DND-41 (cell line): Measurements from ENCODE around the gene RASGRF2.

Experiments
- EZH2 ChIP-seq: IDR thresholded peaks from 3 replicates; pipeline ENCODE4 v1.6.1; 2012; ENCODE audit warnings: borderline replicate concordance, low read depth, mild to moderate bottlenecking, moderate library complexity, low read length, inconsistent platforms; ENCODE audit not compliant: severe bottlenecking
- TF ChIP-seq, protein P1 (sequence below): IDR thresholded peaks from 2 replicates; pipeline ENCODE4 v1.5.1; 2012; ENCODE audit warnings: borderline replicate concordance, low read length, moderate library complexity, mild to moderate bottlenecking; ENCODE audit not compliant: poor library complexity, severe bottlenecking; ENCODE audit errors: extremely low read depth

DNA sequence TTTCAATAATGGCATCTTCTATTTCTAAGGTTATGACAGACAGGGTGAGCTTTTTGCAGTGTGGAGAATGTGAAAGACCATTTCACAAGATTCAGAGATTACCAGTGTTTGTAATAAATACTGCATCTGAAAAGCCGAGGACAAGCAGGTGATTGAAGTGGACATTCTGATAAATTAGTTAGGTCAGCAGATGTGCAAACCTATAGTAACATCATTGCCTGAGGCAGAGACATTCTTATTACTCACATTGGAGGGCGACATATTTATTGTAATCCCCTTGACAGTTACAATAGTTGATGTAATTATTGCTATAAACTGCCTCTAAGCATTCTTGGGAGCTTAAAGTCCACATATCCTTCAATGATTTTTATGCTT lies 3.3 kb downstream of the RASGRF2 start:
- TF ChIP-seq, protein P1, sequence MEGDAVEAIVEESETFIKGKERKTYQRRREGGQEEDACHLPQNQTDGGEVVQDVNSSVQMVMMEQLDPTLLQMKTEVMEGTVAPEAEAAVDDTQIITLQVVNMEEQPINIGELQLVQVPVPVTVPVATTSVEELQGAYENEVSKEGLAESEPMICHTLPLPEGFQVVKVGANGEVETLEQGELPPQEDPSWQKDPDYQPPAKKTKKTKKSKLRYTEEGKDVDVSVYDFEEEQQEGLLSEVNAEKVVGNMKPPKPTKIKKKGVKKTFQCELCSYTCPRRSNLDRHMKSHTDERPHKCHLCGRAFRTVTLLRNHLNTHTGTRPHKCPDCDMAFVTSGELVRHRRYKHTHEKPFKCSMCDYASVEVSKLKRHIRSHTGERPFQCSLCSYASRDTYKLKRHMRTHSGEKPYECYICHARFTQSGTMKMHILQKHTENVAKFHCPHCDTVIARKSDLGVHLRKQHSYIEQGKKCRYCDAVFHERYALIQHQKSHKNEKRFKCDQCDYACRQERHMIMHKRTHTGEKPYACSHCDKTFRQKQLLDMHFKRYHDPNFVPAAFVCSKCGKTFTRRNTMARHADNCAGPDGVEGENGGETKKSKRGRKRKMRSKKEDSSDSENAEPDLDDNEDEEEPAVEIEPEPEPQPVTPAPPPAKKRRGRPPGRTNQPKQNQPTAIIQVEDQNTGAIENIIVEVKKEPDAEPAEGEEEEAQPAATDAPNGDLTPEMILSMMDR: no peak
- TF ChIP-seq EZH2: no peak
